Psoas muscle (tissue), 8 donors: Measurements from ENCODE around the gene UTS2B. TPM values are rescaled to one million over a fixed set of nuclear protein-coding genes. Genes with fewer than 3 reads are reported as not detected.

ENCODE experiments used
- ATAC-seq, 4 donors: fragments of 200-7000 bp; cut with Tn5 transposase; one replicate each; pipeline ENCODE4 v1.9.1; 2020; ENCODE audit warnings: moderate library complexity in 3 of 4, mild to moderate bottlenecking in 2 of 4
- DNase-seq, 2 donors: peaks; one replicate each; pipeline ENCODE4 v3.0.0-alpha.2; 2020
- H3K27ac ChIP-seq: fragments of 200-600 bp; one replicate; pipeline ENCODE4 v1.8.0; 2022
- H3K27me3 ChIP-seq, 3 donors: fragments of 200-600 bp in 1 of 3; one replicate each; pipeline versions ENCODE4 v1.6.1 to v1.8.0; 2013 to 2022; ENCODE audit warnings: low read length in 2 of 3, mild to moderate bottlenecking in 2 of 3, moderate library complexity in 1 of 3; ENCODE audit not compliant: insufficient read depth in 3 of 3
- H3K36me3 ChIP-seq, 2 donors: fragments of 200-600 bp in 1 of 2; one replicate each; pipeline versions ENCODE4 v1.6.1 to v1.8.0; 2013 to 2022; ENCODE audit warnings: low read depth in 1 of 2, mild to moderate bottlenecking in 1 of 2, moderate library complexity in 1 of 2; ENCODE audit not compliant: insufficient read depth in 1 of 2
- H3K4me1 ChIP-seq: fragments of 200-600 bp; one replicate; pipeline ENCODE4 v1.8.0; 2022
- H3K4me3 ChIP-seq: fragments of 200-600 bp; one replicate; pipeline ENCODE4 v1.8.0; 2022; ENCODE audit warnings: mild to moderate bottlenecking
- H3K9me3 ChIP-seq: fragments of 200-600 bp; one replicate; pipeline ENCODE4 v1.8.0; 2022
- CTCF ChIP-seq: fragments of 200-600 bp; IDR thresholded peaks from one replicate; pipeline ENCODE4 v1.8.0; 2022; ENCODE audit warnings: antibody characterized with exemption
- WGBS, 3 donors: extraction: QIAGEN DNeasy Blood & Tissue Kit; methylation state at CpG; one replicate each; pipeline versions ENCODE4 v1.1.6 to v1.1.7; 2013; 5-methylcytosine and 5-hydroxymethylcytosine counted together
- intact Hi-C, 2 donors: fragments of 100-400 bp; cut with DNase I; formaldehyde crosslinking; loops; one replicate each; pipeline versions ENCODE4 v1.11.0 to v1.14.2; 2022
- polyA plus RNA-seq, 3 donors: library from polyadenylated mRNA; stranded (reverse); fragments of 200-250 nt; gene quantifications; one replicate each; pipeline ENCODE4 v1.2.3, GENCODE V29; 2013
- total RNA-seq, 4 donors: library from RNA; stranded (reverse); fragmentation: NEBNext Ultra II Directional in 2 of 4; extraction: Animal tissue kit (Norgen Biotek cat#: 25700) in 2 of 4; gene quantifications; one replicate each; pipeline versions ENCODE4 v1.2.1 to v1.2.4, GENCODE V29; 2021 to 2023
- donor health status: healthy with polysubstance abuse.
- donor health status: DM: no; HTN: no; CAD: no; lungs with moderate emphysema.
- donor health status: Bipolar disorder and iron deficiency.
- donor health status: healthy.
- donor health status: DM: yes; HTN: yes; CAD: no.
- donor health status: DM: no; HTN: no; CAD: no.
- donor health status: DM: no; HTN: no; CAD: no.
- donor health status: DM: yes; HTN: yes; CAD: no.

UTS2B gene
- total and polyA plus RNA-seq, 7 donors, result 0.03 to 0.22 (median 0.05) TPM; not detected in 3

- Histone ChIP-seq H3K9me3 (no peaks in the 10 kb centered on the region), H3K4me1 (no peaks in the 10 kb centered on the region), H3K27me3 (no peaks in the 10 kb centered on the region), H3K27ac (no peak overlapping the region), H3K36me3 (no peaks in the 10 kb centered on the region), H3K4me3 (no peak overlapping the region)
- WGBS, 3 donors, result 86 to 88% (median 88%) methylated on average over 1 of the region's 1 CpG
- ATAC-seq (no peak), DNase-seq (no peak)
- intact Hi-C loops, result no loop called here
- TF ChIP-seq CTCF, result no peak
These were observed 29.3 kb downstream of the UTS2B start for GRCh38 chr3:191301017-191301416.

GRCh38 chr3:191300422-191300821, 29.9 kb downstream of the UTS2B start:
- no peaks in the 10 kb centered on the region for H3K9me3 ChIP-seq
- no peak overlapping the region for H3K4me3 ChIP-seq
- WGBS, 3 donors, result 31 to 63% (median 42%) methylated on average over 1 of the region's 1 CpG
- no peaks in the 10 kb centered on the region for H3K4me1 ChIP-seq
- no peak for DNase-seq
- no peak for ATAC-seq
- no peak for TF ChIP-seq CTCF
- no peak overlapping the region for H3K27ac ChIP-seq
- H3K36me3 ChIP-seq, result no peaks in the 10 kb centered on the region
- intact Hi-C loops, result no loop called here
- H3K27me3 ChIP-seq, result no peaks in the 10 kb centered on the region

- ATAC-seq (no peak), DNase-seq (no peak)
- TF ChIP-seq CTCF, result no peak
- H3K4me3 ChIP-seq, result no peak overlapping the region
- H3K27me3 ChIP-seq, result no peaks in the 10 kb centered on the region
- intact Hi-C loops, result no loop called here
- H3K4me1 ChIP-seq, result no peaks in the 10 kb centered on the region
- H3K9me3 ChIP-seq, result no peaks in the 10 kb centered on the region
- no peaks in the 10 kb centered on the region for H3K36me3 ChIP-seq
- H3K27ac ChIP-seq, result no peak overlapping the region
These were observed 31.5 kb downstream of the UTS2B start for GRCh38 chr3:191298846-191299245.

- no peaks in the 10 kb centered on the region for H3K27me3 ChIP-seq
- DNase-seq (no peak), ATAC-seq (no peak)
- intact Hi-C loops, result no loop called here
- H3K9me3 ChIP-seq, result no peaks in the 10 kb centered on the region
- TF ChIP-seq CTCF, result no peak
- H3K36me3 ChIP-seq, result no peaks in the 10 kb centered on the region
- no peaks in the 10 kb centered on the region for H3K4me1 ChIP-seq
- H3K4me3 ChIP-seq, result no peak overlapping the region
- no peak overlapping the region for H3K27ac ChIP-seq
- 64 to 74% (median 66%) methylated on average over 4 of the region's 4 CpGs for WGBS, 3 donors
These were observed 34.2 kb downstream of the UTS2B start for GRCh38 chr3:191296041-191296541.

GRCh38 chr3:191294291-191294690, 36.0 kb downstream of the UTS2B start:
- TF ChIP-seq CTCF, result no peak
- no peak overlapping the region for H3K27ac ChIP-seq
- no peak for DNase-seq
- H3K4me1 ChIP-seq, result no peaks in the 10 kb centered on the region
- no peaks in the 10 kb centered on the region for H3K9me3 ChIP-seq
- no peaks in the 10 kb centered on the region for H3K27me3 ChIP-seq
- ATAC-seq, result no peak
- H3K4me3 ChIP-seq, result no peak overlapping the region
- WGBS, 3 donors, result 93 to 97% (median 95%) methylated on average over 1 of the region's 1 CpG
- no peaks in the 10 kb centered on the region for H3K36me3 ChIP-seq
- intact Hi-C loops, result no loop called here
